ENCODE results near the gene ZSWIM1.
A peak's percentile ranks its signal among the peaks of the same experiment; 100 is the strongest.

ZSWIM1 gene

DNA sequence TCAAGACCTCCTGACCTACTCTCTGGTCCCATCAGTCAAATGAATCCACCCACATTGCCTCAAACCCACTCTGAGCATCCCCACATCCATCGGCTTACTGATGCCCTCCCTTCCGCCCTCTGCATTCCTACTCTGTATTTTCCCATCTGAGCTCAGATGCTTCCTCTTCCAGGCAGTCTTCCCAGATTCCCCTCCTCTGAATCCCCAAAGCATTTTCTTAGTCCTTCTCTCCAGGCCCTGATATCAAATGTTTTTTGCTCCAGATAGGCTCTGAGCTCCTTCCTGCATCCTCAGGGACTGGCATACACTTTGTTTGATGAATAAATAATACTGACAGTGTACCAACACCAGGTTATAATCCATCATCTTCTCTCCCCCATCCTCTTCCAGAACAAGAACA lies 27.1 kb downstream of the ZSWIM1 start:
- no peak for DNase-seq (ENCODE audit: low read depth, low spot score)

DNA sequence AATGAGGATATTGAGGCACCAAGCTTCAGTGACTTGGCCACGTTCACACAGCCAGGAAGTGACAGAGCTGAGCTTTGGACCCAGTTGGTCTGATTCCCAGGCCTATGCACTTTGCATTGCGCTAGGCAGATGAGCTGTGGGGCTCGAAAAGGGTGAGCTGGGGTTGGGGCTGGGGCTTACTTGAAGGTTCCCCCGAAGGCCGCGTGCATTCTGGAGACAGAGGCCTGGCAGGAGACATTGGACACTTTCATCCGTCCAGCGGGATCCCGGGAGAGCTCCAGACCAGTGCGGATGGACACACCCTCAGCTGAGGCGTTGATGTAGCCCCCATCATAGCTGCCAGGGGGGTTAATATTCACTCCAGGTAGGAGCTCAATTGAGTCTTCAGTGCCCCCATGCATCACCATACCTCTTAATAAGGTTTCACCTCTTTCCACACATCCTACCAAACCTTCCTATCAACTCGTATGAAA lies 28.3 kb downstream of the ZSWIM1 start:
- DNase-seq (ENCODE audit: low read depth, low spot score), result no peak

DNA sequence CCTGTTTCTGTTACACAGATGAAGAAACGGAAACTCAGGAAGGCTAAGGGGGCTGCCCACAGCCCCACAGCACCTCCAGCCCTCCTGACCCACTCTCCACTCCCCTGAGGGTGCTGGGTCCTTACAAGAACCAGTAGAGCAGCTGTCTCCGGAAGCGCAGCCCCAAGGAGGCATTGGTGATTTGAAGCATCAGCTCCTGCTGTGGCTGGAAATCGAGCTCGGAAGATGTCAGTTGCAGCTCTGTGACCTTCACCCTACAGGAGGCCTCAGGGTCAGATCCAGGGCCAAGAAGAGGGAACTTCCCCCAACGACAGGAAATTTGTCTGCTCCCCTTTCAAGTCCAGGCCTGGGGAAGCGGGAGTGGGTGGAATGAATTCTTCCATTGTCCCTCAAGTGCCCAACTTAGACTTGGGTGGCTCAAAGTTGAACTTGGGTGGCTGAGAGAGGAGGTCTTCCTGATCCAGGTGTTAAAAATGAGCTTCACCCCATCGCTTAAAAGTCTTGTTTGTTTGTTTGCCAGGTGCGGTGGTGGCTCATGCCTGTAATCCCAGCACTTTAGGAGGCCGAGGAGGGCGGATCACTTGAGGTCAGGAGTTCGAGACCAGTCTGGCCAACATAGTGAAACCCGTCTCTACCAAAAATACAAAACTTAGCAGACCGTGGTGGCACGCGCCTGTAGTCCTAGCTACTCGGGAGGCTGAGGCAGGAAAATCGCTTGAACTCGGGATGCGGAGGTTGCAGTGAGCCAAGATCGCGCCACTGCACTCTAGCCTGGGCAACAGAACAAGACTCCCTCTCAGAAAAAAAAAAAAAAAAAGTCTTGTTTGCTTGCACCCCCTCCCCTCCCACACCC lies 29.0 kb downstream of the ZSWIM1 start:
- DNase-seq (ENCODE audit: low read depth, low spot score), result no peak

DNA sequence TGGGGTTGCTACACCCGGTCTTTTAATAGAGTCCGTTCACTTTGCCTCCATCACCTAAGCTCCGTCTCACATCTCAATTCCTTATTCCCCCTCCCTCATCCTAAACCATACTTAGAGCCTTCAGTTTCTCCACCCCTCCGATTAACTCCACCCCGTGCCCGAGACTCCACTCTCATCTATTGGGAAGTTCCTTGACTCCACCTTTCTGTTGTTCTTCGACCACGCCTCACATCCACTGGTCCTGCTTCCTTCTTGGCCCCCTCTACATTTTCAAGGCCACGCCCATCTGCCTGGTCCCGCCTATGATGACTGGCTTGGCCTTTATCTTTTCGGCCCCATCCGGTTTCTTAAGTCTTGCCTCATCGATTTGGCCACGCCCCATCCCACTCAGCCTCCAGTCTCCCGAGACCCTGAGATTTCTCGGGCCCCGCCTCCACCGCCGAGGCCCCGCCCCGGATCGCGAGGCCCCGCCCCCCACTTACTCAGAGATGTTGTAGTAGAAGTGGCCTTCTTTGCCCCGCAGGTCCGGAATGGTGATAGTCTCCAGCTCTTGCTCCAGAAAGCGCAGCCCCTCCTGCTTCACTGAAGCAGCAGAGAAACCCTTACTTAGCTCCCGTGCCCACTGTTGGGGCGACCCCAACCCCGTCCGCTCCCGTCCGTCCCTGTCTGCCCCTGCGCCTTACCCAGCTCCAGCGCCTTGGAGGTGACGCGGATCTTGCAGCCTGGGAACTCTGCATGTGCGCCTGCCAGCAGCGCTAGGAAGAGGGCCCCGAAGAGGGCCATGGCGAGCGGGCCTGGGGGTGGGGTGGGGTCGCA lies 29.9 kb downstream of the ZSWIM1 start:
- DNase-seq (ENCODE audit: low read depth, low spot score), result peak; percentile 100

DNA sequence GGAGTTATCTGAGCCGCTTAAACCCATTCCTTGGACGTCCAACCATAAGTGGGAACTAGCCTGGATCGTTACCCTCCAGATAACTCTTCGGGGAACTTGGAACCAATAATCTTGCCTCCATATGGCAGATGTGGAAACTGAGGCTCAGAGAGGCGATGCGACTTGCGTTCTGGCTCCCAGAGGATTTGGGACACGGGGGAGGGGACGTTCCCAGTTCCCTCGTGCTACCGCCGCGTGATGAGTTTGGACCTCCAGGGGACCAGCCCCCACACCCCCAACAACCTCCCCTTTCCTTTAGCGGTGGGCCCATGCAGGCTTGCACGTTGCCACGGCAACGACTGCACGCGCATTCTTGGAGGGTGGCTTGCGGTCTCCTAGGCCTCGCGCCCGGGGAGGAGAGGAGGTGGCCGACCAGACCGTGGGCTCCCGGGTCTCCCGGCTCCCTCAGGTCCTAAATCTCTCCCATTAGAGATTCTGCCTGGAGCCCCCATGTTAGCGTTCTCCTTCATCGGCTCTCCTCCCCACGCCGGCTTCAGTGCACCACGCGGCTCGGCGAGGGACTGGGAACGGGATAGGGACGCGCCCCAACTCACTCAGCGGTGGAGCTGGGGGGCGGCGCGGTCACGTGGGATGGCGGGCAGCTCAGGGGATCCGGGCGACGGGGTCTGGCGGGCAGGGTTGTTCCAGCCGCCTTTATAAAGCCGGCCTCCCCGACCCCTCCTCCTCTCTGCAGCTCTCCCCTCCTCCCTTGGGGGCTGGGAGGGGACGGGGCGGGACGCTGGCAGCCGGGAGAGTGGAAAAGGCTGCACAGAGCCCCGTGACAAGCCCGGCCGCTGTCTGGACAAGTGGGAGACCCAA lies 30.7 kb downstream of the ZSWIM1 start, which contains the start of gene PLTP:
PLTP (minus strand) TSS at position 670 of the 858 bp plus-strand sequence. CDS start 703 bp downstream, outside the sequence.
- DNase-seq (ENCODE audit: low read depth, low spot score), result peak; percentile 79

DNA sequence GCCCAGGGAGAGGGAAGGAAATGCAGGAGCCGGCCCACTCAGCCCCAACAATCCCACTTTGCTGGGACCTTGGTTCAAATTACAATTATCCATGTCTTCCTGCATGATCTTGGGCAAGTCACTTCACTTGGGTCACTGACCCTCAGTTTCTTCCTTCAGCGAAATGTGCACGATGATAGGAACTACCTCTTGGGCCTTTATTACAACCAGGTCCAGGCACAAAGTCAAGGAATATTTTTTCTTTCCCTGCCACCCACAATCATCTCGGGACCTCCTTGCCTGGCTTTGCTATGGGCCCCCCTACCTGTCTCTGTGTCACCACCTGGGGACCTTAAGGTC lies 31.3 kb downstream of the ZSWIM1 start:
- DNase-seq (ENCODE audit: low read depth, low spot score), result no peak

DNA sequence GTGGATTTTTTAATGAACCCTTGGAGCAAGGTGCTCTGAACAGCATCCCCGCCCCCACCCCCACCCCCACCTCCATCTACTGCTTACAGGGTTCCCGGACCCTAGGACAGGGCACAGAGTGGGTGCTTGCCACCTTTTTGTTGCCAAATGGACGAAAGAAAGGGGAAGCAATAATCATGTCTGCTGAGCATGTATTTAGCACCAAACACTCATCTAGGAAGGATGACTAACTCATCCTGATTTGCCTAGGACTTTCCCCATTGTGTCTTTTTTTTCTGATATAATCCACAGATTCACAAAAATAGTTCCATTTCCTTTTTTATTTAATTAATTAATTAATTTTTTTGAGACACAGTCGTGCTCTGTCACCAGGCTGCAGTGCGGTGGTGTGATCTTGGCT lies 32.1 kb downstream of the ZSWIM1 start:
- no peak for DNase-seq (ENCODE audit: low read depth, low spot score)

DNA sequence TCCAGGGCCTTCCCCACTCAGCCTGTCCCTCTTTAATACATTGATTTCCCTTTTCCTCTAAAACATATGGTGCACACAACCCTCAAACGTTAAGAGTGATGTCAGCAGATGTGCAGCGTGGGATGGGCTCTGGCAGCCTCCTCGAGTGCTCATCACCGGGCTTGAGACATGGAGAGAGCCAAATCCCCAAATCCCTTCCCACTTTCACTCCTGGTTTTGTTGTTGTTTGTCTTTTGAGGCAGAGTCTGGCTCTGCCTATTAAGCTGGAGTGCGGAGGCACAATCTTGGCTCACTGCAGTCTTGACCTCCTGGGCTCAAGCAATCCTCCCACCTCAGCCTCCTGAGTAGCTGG lies 36.7 kb downstream of the ZSWIM1 start:
- no peak for DNase-seq (ENCODE audit: low read depth, low spot score)

DNA sequence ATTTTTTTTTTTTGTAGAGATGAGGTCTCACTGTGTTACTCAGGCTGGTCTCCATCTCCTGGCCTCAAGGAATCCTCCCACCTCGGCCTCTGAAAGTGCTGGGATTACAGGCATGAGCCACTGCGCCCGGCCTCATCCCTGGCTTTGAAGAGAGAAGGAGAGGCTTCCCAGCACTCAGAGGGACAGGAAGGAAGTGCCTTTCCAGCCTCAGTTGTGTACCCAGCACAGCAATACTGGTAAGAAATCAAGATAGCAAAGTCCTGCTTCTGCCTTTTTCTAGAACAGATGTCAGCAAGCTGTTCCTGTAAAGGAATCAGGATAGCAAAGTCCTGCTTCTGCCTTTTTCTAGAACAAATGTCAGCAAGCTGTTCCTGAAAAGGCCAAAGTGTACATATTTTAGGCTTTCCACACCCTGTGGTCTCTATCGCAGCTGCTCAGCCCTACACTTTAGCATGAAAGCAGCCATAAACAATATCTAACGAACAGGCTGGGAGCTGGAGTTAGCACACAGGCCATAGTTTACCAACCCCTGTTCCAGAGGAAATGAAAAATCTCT lies 37.2 kb downstream of the ZSWIM1 start:
- no peak for DNase-seq (ENCODE audit: low read depth, low spot score)

DNA sequence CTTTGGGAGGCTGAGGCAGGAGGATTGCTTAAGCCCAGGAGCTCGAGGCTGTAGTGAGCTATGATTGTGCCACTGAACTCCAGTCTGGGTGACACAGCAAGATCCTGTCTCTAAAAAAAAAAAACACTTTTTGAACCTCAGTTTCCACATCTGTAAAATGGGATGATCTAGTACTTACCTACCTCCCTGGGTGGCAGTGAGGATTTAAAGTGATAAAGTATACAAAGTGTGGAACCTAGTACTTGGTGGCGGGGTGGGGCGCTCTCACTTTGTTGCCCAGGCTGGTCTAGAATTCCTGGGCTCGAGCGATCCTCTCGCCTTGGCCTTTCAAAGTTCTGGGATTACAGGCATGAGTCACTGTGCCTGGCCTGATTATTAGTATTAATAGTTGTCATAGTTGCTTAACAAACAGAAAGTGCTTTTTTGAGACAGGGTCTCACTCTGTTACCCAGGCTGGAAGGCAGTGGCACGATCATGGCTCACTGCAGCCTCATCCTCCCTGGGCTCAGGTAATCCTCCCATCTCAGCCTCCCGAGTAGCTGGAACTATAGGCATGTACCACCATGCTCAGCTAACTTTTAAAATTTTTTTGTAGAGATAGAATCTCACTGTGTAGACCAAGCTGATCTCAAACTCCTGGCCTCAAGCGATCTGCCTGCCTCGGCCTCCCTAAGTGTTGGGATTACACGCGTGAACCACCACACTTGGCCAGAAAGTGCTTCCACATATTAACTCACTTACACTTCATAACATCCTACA lies 37.9 kb downstream of the ZSWIM1 start:
- DNase-seq (ENCODE audit: low read depth, low spot score), result no peak

DNA sequence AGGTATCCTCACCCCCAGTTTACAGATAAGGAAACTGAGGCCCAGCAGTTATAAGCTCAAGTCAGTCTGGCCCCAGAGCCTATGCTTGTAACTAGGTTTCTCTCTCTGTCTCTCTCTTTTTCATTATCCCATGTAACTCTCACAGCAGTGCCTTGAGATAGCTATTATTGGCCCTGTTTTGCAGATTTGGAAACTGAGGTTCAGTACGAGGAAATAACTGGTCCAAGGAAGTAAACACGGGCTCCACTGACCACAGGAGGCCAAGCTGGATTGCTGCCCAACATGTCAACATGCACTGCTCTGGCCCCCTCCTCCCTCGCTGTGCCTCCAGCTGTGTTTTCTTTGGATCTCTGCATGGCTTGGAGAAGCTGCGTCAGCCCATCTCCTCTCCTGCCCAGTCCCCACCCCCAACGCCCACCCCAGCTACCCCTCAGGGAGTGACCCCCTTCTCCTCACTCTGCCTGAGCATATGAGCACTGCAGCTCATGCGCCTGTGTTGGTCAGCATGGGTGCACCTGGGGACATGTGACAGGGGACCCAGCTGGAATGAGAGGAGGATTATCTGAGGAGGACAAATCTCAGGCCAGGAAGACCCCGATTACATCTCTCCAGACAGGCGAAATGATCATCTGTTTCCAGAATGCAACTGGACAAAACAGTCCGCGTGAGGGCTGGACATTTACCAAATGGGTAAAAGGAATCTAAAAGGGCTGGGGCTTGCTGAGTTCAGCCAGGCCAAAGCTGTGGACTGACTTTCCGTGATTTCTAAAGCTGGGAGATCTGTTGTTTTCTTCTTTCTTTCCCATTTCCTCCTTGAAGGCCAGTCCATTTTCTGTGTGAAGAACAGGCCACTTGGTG lies 38.7 kb downstream of the ZSWIM1 start:
- DNase-seq (ENCODE audit: low read depth, low spot score), result no peak

DNA sequence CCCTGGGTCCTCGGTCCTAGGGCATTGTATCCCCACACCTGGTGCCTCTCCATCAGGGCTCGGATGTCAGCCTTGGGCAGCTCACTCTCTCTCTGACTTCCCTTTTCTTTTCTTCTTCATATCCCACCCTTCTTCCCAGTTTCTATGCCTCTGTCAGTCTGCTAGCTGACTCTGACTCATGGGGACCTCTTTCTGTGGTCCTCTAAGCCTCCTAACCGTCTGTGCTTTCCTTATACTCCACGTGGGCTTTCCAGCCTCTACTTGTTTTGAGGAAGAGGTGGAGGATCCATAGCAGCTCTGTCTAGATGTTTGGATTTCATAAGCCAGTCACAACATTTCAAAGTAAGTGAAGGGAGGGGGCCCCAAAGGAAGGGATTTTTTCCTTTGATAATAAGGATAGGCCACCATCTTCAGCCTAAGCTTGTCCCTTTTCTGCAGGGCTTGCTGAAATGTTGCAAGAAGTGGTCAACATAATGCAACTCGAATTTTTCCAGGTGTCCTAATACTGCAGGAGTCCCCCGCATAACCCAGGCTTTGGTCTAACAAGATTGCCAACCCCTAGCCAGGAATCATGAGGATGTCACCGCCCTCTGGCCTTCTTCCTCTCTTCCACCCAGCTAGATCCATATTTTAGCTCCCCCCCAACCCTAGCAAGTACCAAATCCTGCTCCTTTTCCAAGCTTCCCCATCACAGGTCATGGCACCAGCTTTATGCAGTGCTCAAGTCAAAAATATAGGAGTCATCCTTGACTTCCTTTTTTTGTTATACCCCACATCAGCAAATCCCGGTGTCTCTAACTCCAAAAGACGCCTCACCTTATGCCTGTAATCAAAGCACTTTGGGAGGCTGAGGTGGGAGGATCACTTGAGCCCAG lies 39.7 kb downstream of the ZSWIM1 start:
- DNase-seq (ENCODE audit: low read depth, low spot score), result no peak

DNA sequence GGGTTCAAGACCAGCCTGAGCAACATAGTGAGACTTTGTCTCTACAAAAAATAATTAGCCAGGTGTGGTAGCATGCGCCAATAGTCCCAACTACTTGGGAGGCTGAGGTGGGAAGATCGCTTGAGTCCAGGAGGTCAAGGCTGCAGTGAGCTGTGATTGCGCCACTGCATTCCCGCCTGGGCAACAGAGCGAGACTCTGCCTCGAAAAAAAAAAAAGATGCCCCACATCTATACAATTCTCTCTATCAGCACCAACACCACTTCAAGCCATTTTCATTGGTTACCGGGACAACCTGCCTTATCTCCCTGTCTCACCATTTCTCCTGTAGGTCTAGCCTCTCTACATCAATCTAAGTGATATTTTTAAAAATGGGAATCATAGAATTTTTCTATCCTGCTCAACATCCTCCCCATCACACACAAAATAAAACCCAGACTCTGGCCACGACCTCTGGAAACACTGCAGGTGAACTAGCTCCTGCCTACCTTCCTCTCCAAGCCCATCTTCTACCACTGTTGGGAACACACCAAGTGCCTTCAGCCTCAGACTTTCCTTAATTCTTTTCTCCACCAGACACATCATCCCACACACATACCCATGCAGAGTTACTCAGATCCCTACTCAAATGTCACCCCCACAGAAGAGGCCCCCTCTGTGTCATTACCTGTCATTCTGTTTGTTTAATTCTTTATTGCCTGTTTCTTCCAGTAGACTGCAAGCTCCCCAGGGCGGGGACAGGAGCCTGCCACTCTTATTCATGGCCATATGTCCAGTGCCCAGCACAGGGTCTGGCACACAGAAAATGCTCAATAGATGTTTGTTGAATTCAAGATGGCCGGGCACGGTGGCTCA lies 40.5 kb downstream of the ZSWIM1 start:
- no peak for DNase-seq (ENCODE audit: low read depth, low spot score)

DNA sequence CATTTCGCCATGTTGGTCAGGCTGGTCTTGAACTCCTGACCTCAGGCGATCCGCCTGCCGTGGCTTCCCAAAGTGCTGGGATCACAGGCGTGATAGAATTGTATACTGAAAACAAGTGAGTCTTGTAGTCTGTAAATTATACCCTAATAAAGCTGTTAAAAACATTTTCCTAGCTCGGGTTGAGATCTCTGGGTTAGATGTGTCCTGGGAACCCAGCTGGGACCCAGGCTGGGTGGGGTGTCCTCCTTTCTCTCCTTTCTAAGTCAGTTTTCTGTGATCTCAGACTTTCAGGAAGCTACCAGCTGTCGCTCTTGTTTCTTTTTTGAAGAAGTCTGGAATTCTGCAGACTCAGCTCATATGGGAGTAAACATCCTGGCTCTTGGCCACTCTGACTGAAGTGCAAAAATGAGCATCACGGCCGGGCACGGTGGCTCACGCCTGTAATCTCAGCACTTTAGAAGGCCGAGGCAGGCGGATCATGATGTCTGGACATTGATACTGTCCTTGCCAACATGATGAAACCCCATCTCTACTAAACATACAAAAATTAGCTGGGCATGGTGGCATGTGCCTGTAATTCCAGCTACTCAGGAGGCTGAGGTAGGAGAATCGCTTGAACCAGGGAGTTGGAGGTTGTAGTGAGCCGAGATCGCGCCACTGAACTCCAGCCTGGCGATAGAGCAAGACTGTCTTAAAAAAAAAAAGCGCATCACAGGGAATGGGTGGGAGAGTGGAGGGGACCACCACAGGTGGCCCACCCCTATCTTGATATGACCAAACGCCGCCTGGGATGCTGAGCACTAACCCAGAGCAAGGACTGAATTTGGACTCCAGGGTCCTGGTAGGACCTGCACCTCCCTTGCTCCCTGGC lies 43.6 kb downstream of the ZSWIM1 start:
- no peak for DNase-seq (ENCODE audit: low read depth, low spot score)

DNA sequence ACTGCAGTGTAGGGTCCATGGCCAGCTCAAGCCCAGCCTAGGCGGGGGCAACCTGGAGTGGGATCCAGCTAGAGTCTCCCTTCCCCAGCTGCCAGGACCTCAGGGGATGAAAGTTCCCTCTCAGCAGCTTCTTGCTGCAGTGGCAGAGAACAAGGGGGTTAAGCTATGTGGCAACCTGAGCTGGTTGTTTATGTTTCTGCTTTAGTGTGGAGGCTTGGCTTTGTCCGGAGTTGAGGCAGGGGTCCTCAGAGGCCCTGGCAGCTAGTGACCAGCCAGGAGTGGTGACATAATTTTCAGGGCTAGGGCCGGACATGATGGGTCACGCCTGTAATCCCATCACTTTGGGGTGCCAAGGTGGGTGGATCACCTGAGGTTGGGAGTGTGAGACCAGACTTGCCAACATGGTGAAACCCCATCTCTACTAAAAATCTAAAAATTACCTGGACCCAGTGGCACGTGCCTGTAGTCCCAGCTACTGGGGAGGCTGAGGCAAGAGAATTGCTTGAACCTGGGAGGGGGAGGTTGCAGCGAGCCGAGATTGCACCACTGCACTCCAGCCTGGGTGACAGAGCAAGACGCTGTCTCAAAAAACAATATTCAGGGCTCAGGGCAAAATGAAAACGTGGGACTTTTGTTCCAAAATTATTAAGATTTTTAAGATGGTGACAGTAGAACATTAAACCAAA lies 44.9 kb downstream of the ZSWIM1 start:
- peak; percentile 48 for DNase-seq (ENCODE audit: low read depth, low spot score)

DNA sequence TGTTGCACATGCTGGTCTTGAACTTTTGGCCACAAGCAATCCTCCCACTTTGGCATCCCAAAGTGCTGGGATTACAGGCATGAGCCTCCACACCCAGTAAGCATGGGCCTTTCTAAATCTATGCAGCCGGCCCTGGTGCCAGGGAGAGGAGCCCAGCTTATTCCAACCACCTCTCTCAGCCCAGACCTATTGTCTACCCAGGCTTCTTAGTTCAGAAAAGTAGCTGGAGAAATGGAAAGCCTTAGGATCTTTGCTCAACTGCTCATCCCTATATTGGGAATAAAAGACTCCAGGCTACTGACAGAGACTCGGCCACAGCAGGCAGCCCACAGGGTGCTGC lies 45.7 kb downstream of the ZSWIM1 start:
- DNase-seq (ENCODE audit: low read depth, low spot score), result no peak

Data from ELF-1 (cell line).